Suprapubic skin (tissue), 4 donors: ENCODE measurements around the gene HJURP.

Experiments used
- EP300 ChIP-seq: sonication (generic); formaldehyde crosslinking; IDR thresholded peaks from one replicate; pipeline ENCODE4 v1.6.1; 2017; ENCODE audit warnings: antibody characterized with exemption
- POLR2A ChIP-seq, 2 donors: fragments of 450-650 bp; IDR thresholded peaks; one replicate each; pipeline ENCODE4 v1.6.1; 2017; ENCODE audit warnings: antibody characterized with exemption in 2 of 2, mild to moderate bottlenecking in 2 of 2, moderate library complexity in 2 of 2
- POLR2AphosphoS5 ChIP-seq, 3 donors: sonication (generic); formaldehyde crosslinking; IDR thresholded peaks; one replicate each; pipeline ENCODE4 v1.6.1; 2017; ENCODE audit warnings: antibody characterized with exemption in 3 of 3
- TF ChIP-seq, protein P1 (sequence below), 2 donors: fragments of 200-600 bp in 1 of 2; fragments of 450-650 bp in 1 of 2; sonication (generic) in 1 of 2; IDR thresholded peaks; one replicate each; pipeline ENCODE4 v1.5.1; 2016 to 2019; ENCODE audit warnings: antibody characterized with exemption in 2 of 2, mild to moderate bottlenecking in 1 of 2, moderate library complexity in 1 of 2

DNA sequence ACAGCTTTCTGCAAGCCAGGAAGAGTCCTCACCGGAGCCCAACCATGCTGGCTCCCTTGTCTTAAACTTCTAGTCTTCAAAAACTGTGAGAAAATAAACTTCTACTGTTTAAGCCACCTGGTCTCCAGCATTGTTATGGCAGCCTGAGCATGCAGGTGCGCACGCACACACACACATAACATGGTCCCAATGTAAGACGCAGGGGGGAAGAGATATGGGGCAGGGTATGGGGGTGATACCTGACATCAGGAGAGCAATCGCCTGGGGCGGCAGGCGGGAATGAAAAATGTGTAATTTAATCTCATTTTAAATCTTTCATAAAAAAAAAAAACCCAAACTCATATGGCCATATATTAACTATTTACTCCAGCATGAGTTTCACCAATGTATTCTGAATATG is 18.0 kb downstream of the HJURP start:
- TF ChIP-seq, protein P1, sequence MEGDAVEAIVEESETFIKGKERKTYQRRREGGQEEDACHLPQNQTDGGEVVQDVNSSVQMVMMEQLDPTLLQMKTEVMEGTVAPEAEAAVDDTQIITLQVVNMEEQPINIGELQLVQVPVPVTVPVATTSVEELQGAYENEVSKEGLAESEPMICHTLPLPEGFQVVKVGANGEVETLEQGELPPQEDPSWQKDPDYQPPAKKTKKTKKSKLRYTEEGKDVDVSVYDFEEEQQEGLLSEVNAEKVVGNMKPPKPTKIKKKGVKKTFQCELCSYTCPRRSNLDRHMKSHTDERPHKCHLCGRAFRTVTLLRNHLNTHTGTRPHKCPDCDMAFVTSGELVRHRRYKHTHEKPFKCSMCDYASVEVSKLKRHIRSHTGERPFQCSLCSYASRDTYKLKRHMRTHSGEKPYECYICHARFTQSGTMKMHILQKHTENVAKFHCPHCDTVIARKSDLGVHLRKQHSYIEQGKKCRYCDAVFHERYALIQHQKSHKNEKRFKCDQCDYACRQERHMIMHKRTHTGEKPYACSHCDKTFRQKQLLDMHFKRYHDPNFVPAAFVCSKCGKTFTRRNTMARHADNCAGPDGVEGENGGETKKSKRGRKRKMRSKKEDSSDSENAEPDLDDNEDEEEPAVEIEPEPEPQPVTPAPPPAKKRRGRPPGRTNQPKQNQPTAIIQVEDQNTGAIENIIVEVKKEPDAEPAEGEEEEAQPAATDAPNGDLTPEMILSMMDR (IDR thresholded peaks at IDR 0.05), result no peak
- TF ChIP-seq POLR2AphosphoS5 (IDR thresholded peaks at IDR 0.05) (no peak), POLR2A (IDR thresholded peaks at IDR 0.05) (no peak), EP300 (no peak)
